ENCODE measurements around the gene THTPA. TPM values are rescaled to one million over a fixed set of nuclear protein-coding genes. Genes with fewer than 3 reads are reported as not detected.
"Not testable (repeated sequence)": the region's sequence is repeated elsewhere in the genome, so short reads cannot be mapped to it uniquely, and the experiment has no call there.

THTPA gene
- total RNA-seq, 1 donor from 2014 or later, result 115 TPM

DNA sequence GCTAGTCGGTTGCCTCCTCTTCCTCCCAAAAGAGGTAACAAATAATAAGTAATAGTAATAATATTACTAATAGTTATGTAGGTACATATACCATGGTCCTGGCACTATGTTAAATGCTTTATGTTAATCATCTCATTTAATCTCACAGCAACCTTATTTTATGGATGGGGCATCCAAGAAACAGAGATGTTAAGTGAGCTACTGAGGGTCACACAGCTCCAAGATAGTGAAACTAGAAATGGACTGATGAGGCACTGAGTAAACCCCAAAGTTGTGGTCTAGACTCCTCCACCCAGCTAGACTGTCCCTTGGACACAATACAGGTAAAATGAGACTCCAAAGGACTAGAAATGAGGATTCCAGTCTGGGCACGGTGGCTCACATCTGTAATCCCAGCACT, 19.6 kb upstream of the THTPA start:
- no peak overlapping the region for H3K4me3 ChIP-seq
- intact Hi-C loops (cut with DNase I), result no loop called here
- H3K4me1 ChIP-seq, result no peaks in the 10 kb centered on the region
- H3K27ac ChIP-seq, result no peak overlapping the region
- TF ChIP-seq, protein P1, sequence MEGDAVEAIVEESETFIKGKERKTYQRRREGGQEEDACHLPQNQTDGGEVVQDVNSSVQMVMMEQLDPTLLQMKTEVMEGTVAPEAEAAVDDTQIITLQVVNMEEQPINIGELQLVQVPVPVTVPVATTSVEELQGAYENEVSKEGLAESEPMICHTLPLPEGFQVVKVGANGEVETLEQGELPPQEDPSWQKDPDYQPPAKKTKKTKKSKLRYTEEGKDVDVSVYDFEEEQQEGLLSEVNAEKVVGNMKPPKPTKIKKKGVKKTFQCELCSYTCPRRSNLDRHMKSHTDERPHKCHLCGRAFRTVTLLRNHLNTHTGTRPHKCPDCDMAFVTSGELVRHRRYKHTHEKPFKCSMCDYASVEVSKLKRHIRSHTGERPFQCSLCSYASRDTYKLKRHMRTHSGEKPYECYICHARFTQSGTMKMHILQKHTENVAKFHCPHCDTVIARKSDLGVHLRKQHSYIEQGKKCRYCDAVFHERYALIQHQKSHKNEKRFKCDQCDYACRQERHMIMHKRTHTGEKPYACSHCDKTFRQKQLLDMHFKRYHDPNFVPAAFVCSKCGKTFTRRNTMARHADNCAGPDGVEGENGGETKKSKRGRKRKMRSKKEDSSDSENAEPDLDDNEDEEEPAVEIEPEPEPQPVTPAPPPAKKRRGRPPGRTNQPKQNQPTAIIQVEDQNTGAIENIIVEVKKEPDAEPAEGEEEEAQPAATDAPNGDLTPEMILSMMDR (IDR thresholded peaks at IDR 0.05), result no peak
- DNase-seq (ENCODE audit: low spot score in 2 of 2), result no peak
- H3K36me3 ChIP-seq, result no peaks in the 10 kb centered on the region
- H3K27me3 ChIP-seq, result no peaks in the 10 kb centered on the region
- H3K9me3 ChIP-seq, result no peaks in the 10 kb centered on the region

DNA sequence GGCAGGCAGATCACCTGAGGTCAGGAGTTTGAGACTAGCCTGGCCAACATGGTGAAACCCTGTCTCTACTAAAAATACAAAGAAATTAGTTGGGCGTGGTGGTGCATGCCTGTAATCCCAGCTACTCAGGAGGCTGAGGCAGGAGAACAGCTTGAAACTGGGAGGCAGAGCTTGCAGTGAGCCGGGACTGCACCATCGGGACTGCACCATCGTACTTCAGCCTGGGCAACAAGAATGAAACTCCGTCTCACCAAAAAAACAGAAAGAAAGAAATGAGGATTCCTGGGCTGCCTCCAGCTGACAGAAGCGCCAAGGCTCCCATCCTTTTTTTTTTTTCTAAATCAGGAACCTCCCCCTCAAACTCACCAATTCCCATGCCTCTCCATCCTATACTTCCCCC, 19.2 kb upstream of the THTPA start:
- H3K27me3 ChIP-seq; H3K4me1 ChIP-seq; H3K36me3 ChIP-seq; H3K27ac ChIP-seq; intact Hi-C loops (cut with DNase I); H3K4me3 ChIP-seq; H3K9me3 ChIP-seq; DNase-seq (ENCODE audit: low spot score in 2 of 2): not testable (repeated sequence)

DNA sequence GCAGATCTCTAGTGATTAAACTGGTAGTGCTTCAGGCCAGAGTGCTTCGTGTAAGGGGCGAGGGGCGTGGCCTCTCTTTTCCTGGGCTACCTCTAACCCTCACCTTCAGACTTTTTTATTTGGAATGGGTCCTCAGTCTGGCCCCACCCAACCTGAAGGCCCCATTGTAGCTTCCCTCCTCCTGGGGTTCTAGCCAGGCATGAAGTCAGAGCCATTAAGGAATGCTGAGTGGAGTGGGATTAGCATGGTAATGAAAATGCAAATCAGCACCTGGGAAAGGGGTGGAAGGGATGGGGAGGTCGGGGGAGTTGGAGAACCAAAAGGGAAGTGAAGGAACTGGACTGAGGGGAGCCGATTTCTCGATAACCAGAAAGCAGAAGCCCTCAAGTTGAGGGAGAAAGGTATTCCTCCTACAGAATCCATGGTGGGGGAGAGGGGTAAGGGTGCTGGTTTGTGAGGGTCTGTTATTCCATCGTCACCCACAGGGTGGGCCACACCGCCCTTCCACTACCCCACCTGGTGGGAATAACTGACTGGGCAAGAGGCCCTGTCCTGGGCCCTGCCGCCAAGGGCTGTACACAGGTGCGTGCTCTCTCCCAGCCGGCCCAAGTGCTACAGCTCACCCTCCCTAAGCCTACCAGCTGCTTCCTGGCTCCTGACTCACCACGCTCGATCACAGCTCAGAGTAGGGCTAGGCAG, 18.6 kb upstream of the THTPA start:
- TF ChIP-seq, protein P1 (IDR thresholded peaks at IDR 0.05), result no peak
- Histone ChIP-seq H3K36me3 (no peaks in the 10 kb centered on the region), H3K27ac (no peak overlapping the region), H3K9me3 (no peaks in the 10 kb centered on the region), H3K27me3 (no peaks in the 10 kb centered on the region), H3K4me1 (no peaks in the 10 kb centered on the region), H3K4me3 (no peak overlapping the region)
- intact Hi-C loops (cut with DNase I), result no loop called here
- DNase-seq (ENCODE audit: low spot score in 2 of 2), result no peak

DNA sequence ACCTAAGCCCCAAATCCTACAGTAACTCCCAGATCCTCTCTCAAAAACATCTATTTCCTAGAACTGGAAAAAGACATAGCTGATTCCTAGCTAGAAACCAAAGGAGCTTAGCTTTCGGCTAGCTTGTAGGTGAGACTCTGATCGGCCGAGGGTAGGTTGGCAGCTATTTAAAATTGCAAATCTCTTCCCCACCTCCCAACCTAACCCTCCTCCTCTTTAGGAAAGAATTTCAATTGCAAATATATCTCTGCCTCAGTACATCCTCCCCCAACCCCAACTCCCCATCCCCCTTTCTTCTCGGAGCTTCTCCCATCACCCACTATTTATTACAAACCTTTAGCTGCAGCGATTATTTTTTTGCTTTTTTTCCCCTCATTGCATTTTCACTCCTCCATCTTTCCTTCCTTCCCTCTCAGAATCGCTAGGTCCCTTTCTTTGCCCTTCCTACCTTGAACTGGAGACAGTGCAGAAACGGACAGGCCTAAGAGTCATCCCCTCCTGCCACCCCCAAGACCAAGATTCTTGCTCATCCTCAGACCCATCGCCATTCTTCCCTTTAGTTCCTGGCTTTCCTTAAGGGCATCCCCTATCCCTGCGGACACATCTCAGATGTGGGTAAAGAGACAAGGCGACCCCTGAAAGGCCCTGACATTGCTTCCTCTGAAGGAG, 17.9 kb upstream of the THTPA start:
- Histone ChIP-seq H3K9me3 (no peaks in the 10 kb centered on the region), H3K27me3 (no peaks in the 10 kb centered on the region), H3K4me3 (no peak overlapping the region), H3K27ac (no peak overlapping the region), H3K4me1 (no peaks in the 10 kb centered on the region), H3K36me3 (no peaks in the 10 kb centered on the region)
- TF ChIP-seq, protein P1 (IDR thresholded peaks at IDR 0.05), result no peak
- intact Hi-C loops (cut with DNase I), result no loop called here
- DNase-seq (ENCODE audit: low spot score in 2 of 2), result no peak

DNA sequence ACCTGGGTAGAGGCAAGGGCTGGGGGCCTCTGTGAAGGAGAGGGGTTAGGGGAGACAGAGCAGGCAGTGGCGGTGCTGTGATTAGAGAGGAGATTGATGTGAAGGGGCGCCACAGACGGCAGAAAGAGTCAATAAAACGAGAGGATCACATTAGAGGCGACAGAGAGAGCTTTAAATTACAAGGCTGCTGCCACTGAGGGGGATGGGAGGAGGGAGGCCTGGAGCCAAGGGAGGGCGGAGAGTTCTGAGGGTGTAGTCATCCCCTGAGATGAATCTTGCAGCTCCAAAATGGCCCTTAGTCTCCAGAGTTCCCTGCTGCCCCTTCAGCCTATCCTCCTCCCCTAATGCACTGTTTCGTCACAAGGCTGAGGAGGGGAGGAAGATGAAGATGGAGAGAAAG, 17.3 kb upstream of the THTPA start:
- intact Hi-C loops (cut with DNase I), result no loop called here
- H3K36me3 ChIP-seq, result no peaks in the 10 kb centered on the region
- no peaks in the 10 kb centered on the region for H3K9me3 ChIP-seq
- TF ChIP-seq, protein P1 (IDR thresholded peaks at IDR 0.05), result no peak
- no peaks in the 10 kb centered on the region for H3K4me1 ChIP-seq
- H3K27me3 ChIP-seq, result no peaks in the 10 kb centered on the region
- no peak for DNase-seq (ENCODE audit: low spot score in 2 of 2)
- no peak overlapping the region for H3K27ac ChIP-seq
- no peak overlapping the region for H3K4me3 ChIP-seq

DNA sequence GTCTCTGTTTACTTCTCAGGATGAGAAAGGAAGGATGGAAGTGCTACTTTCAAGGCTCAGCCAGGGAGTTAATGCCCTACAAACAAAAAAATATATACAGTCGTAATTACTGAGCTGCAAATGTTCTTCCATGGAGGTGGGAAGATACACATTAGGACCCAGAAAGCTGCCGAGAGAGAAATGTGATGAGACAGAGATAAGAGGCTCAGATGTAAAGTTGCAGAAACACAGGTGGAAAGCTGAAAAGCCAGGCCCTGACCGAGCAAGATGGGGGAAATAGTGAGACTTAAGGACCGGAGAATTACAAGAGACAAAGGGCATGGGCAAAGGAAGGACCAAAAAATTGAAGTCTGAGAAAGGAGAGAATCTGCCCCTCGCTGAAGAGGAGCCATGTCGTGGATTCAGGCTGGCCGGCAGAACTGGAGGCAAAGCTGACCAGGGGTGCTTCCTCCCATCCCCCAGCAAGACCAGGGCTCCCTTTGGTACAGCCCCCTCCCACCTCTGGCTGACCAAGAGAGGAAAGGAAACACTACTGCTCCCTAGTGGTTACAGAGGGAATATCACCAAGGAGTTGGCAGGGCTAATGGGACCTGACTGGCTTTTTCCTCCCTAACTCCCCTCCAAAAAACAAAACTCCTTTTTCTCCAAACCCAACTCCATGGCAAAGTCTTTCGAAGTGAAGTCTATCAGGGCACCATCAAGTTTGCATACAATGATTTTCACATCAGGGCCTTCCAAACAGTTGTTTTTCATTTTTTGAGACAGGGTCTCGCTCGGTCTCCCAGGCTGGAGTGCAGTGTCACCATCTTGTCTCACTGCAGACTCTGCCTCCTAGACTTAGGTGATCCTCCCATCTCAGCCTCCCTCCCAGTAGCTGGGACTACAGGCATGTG, 16.6 kb upstream of the THTPA start:
- TF ChIP-seq, protein P1 (IDR thresholded peaks at IDR 0.05), result peak; percentile 30 to 65 (median 59)
- Histone ChIP-seq H3K27ac (no peak overlapping the region), H3K9me3 (no peaks in the 10 kb centered on the region), H3K4me3 (no peak overlapping the region), H3K36me3 (no peaks in the 10 kb centered on the region), H3K4me1 (no peaks in the 10 kb centered on the region), H3K27me3 (no peaks in the 10 kb centered on the region)
- intact Hi-C loops (cut with DNase I), result no loop called here
- DNase-seq (ENCODE audit: low spot score in 2 of 2), result no peak

Data from ascending aorta (tissue), 2 donors.